Omental fat pad (tissue), 4 donors: Measurements from ENCODE around the gene SLC25A39. TPM values are rescaled to one million over a fixed set of nuclear protein-coding genes. Genes with fewer than 3 reads are reported as not detected.
A peak's percentile ranks its signal among the peaks of the same experiment; 100 is the strongest.

ENCODE experiments used
- ATAC-seq: fragments of 150-250 bp; one replicate; pipeline ENCODE4 v1.9.1; 2016; ENCODE audit warnings: mild to moderate bottlenecking, moderate library complexity; ENCODE audit not compliant: low FRiP score
- DNase-seq: peaks from one replicate; pipeline ENCODE4 v3.0.0-alpha.2; 2019; ENCODE audit warnings: low spot score
- small RNA-seq: library from RNA; depleted of rRNA; stranded (forward); fragments of <200 nt; gene quantifications from one replicate; pipeline ENCODE3, GENCODE V24; 2016
- total RNA-seq, 4 donors: library from RNA; depleted of rRNA; stranded (reverse); fragments of >200 nt; gene quantifications; one replicate each; pipeline ENCODE4 v1.1.0, GENCODE V29; 2016
- TF ChIP-seq, protein P1 (sequence below), 3 donors: fragments of 450-650 bp; IDR thresholded peaks; one replicate each; pipeline ENCODE4 v1.5.1; 2016 to 2017; ENCODE audit warnings: antibody characterized with exemption in 3 of 3, mild to moderate bottlenecking in 3 of 3, moderate library complexity in 2 of 3

Gene SLC25A39
- total RNA-seq, 4 donors from 2014 or later = 46.0 to 75.7 (median 60.7) TPM

GRCh38 chr17:44279666-44280391 lies 44.8 kb downstream of the SLC25A39 start:
- TF ChIP-seq, protein P1, sequence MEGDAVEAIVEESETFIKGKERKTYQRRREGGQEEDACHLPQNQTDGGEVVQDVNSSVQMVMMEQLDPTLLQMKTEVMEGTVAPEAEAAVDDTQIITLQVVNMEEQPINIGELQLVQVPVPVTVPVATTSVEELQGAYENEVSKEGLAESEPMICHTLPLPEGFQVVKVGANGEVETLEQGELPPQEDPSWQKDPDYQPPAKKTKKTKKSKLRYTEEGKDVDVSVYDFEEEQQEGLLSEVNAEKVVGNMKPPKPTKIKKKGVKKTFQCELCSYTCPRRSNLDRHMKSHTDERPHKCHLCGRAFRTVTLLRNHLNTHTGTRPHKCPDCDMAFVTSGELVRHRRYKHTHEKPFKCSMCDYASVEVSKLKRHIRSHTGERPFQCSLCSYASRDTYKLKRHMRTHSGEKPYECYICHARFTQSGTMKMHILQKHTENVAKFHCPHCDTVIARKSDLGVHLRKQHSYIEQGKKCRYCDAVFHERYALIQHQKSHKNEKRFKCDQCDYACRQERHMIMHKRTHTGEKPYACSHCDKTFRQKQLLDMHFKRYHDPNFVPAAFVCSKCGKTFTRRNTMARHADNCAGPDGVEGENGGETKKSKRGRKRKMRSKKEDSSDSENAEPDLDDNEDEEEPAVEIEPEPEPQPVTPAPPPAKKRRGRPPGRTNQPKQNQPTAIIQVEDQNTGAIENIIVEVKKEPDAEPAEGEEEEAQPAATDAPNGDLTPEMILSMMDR (IDR thresholded peaks at IDR 0.05) = no peak
- no peak for DNase-seq
- ATAC-seq = peak; percentile 75

DNA sequence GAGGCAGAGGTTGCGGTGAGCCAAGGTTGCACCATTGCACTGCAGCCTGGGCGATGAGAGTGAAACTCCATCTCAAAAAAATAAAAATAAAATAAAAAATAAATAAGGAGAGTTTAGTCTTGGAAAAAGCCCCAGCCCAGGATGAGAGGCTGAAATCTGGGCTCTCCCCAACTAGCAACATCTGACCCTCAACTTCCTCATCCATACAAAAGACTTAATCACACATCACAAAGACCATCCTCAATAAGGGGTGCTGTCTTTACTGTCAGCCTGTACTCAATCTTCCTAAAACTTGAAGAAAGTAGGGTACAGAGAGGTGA lies 45.3 kb downstream of the SLC25A39 start:
- TF ChIP-seq, protein P1 (IDR thresholded peaks at IDR 0.05) = no peak
- DNase-seq (no peak), ATAC-seq (no peak)

GRCh38 chr17:44277976-44278375 lies 46.6 kb downstream of the SLC25A39 start:
- DNase-seq (no peak), ATAC-seq (no peak)
- TF ChIP-seq, protein P1 (IDR thresholded peaks at IDR 0.05) = no peak

DNA sequence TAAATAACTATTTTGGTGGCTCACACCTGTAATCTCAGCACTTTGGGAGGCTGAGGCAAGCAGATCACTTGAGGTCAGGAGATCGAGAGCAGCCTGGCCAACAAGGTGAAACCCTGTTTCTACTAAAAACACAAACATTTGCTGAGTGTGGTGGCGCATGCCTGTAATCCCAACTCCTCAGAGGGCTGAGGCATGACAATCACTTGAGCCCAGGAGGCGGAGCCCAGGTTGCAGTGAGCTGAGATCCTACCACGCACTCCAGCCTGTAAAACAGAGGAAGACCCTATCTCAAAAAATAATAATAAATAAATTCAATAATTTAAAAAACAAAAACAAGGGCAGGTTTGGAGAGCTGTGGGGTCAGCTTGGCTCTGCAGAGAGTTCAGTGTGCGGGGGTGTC lies 51.0 kb downstream of the SLC25A39 start:
- DNase-seq (no peak), ATAC-seq (no peak)
- TF ChIP-seq, protein P1 (IDR thresholded peaks at IDR 0.05) = no peak

DNA sequence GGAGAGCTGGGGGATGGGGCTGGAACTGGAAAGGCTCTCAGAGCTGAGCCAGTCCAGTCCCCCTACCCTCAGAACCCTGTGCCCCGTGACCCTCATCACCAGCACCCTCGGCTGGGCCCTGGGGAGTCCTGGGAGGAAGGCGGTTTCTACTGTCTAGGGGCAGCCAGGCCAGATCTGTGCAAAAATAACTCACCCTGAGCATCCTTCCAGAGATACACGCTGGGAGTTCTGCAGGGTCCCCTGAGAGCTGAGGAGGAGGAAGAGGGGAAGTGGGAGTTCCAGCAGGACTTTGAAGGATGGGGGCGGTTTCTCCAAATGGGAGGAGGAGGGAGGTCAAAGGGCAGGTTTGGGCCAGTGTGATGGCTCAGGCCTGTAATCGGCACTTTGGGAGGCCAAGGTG lies 51.7 kb downstream of the SLC25A39 start:
- ATAC-seq (no peak), DNase-seq (no peak)
- TF ChIP-seq, protein P1 (IDR thresholded peaks at IDR 0.05) = no peak

- TF ChIP-seq, protein P1 (IDR thresholded peaks at IDR 0.05) = no peak
- ATAC-seq (no peak), DNase-seq (no peak)
Measured at GRCh38 chr17:44272321-44272951, 52.2 kb downstream of the SLC25A39 start.

Small RNAs within 50 kb of the gene (small RNA-seq; reads per million reads assigned to genes)
- gene RF00012 (not detected), gene RN7SL507P (not detected), gene RNU6-453P (not detected)

Other genes starting within 250 kb of the SLC25A39 start
- gene HDAC5, start 201.2 kb downstream of the SLC25A39 start, total RNA-seq = 10 to 100 TPM; 52.5 to 91.9 (median 62.4) TPM
- gene HROB, start 182.9 kb downstream of the SLC25A39 start, total RNA-seq = 1 to 10 TPM; 1.0 to 5.2 (median 1.5) TPM
- under 1 TPM in 1 of 4 donors, not detected in 3; 0.19 TPM for gene ASB16, start 154.1 kb downstream of the SLC25A39 start, total RNA-seq
- gene TMUB2, start 137.9 kb downstream of the SLC25A39 start, total RNA-seq = 10 to 100 TPM; 31.7 to 41.2 (median 35.8) TPM
- gene ATXN7L3, start 124.9 kb downstream of the SLC25A39 start, total RNA-seq = 10 to 100 TPM; 37.8 to 55.2 (median 45.0) TPM
- gene UBTF, start 105.1 kb downstream of the SLC25A39 start, total RNA-seq = 10 to 100 TPM; 32.9 to 60.2 (median 41.2) TPM
- 1 to 10 TPM in 1 of 4 donors, under 1 TPM in 3; 0.16 to 1.2 (median 0.56) TPM for gene SLC4A1, start 56.7 kb downstream of the SLC25A39 start, total RNA-seq
- gene RUNDC3A, start 16.2 kb downstream of the SLC25A39 start, total RNA-seq = under 1 TPM in 1 of 4 donors, not detected in 3; 0.84 TPM
- 100 to 1,000 TPM; 275 to 379 (median 316) TPM for gene GRN, start 20.5 kb upstream of the SLC25A39 start, total RNA-seq
- gene FAM171A2, start 39.0 kb upstream of the SLC25A39 start, total RNA-seq = 1 to 10 TPM in 1 of 4 donors, under 1 TPM in 3; 0.56 to 3.5 (median 0.95) TPM
- gene ITGA2B, start 64.8 kb upstream of the SLC25A39 start, total RNA-seq = 1 to 10 TPM in 2 of 4 donors, under 1 TPM in 2; 0.72 to 1.6 (median 1.0) TPM
- 10 to 100 TPM; 25.7 to 58.5 (median 34.6) TPM for gene GPATCH8, start 178.6 kb upstream of the SLC25A39 start, total RNA-seq
- 1 to 10 TPM in 3 of 4 donors, under 1 TPM in 1; 0.74 to 2.4 (median 2.0) TPM for gene FZD2, start 232.7 kb upstream of the SLC25A39 start, total RNA-seq